HepG2 (cell line): Measurements from ENCODE around the gene RHD. TPM values are rescaled to one million over a fixed set of nuclear protein-coding genes. Genes with fewer than 3 reads are reported as not detected.

Experiments used
- ESRRA ChIP-seq: sonication (generic); formaldehyde crosslinking; IDR thresholded peaks from 2 replicates; pipeline ENCODE4 v1.5.1; 2020; ENCODE audit warnings: mild to moderate bottlenecking, low read depth, missing genetic modification reagents
- FOSL1 ChIP-seq: sonication (generic); formaldehyde crosslinking; IDR thresholded peaks from 2 replicates; pipeline ENCODE4 v1.9.0; 2021; ENCODE audit warnings: missing genetic modification reagents, borderline replicate concordance
- HOXA3 ChIP-seq: sonication (generic); formaldehyde crosslinking; IDR thresholded peaks from 2 replicates; pipeline ENCODE4 v1.5.0; 2020; ENCODE audit warnings: missing genetic modification reagents
- IRF2 ChIP-seq: IDR thresholded peaks from 2 replicates; pipeline ENCODE4 v1.6.1; 2018; ENCODE audit warnings: missing genetic modification reagents, missing compliant biosample characterization
- JARID2 ChIP-seq: sonication (generic); formaldehyde crosslinking; IDR thresholded peaks from 2 replicates; pipeline ENCODE4 v1.8.1; 2023; ENCODE audit warnings: missing genetic modification reagents, inconsistent platforms; ENCODE audit not compliant: insufficient replicate concordance
- KAT8 ChIP-seq: IDR thresholded peaks from 2 replicates; pipeline ENCODE4 v1.6.1; 2016; ENCODE audit warnings: missing genetic modification reagents, missing compliant biosample characterization
- KDM5A ChIP-seq: fragments of 200-600 bp; sonication (generic); IDR thresholded peaks from 2 replicates; pipeline ENCODE4 v1.7.0; 2018; ENCODE audit warnings: antibody characterized with exemption, mild to moderate bottlenecking, low read length, borderline replicate concordance
- MBD4 ChIP-seq: IDR thresholded peaks from 2 replicates; pipeline ENCODE4 v1.6.1; 2012; ENCODE audit warnings: low read length, inconsistent platforms, borderline replicate concordance
- PAWR ChIP-seq: sonication (generic); formaldehyde crosslinking; IDR thresholded peaks from 2 replicates; pipeline ENCODE4 v1.4.0; 2020; ENCODE audit warnings: missing genetic modification reagents, mild to moderate bottlenecking, borderline replicate concordance
- SNRNP70 ChIP-seq: fragments of 200-400 bp; formaldehyde crosslinking; IDR thresholded peaks from 2 replicates; pipeline ENCODE4 v1.6.1; 2017; ENCODE audit warnings: mild to moderate bottlenecking, low read depth, low read length, moderate library complexity
- SUZ12 ChIP-seq: fragments of 150-350 bp; IDR thresholded peaks from 2 replicates; pipeline ENCODE4 v1.6.1; 2014; ENCODE audit warnings: low read depth, low read length
- TAF1 ChIP-seq: sonication (generic); formaldehyde crosslinking; IDR thresholded peaks from 2 replicates; pipeline ENCODE4 v1.4.0; 2020; ENCODE audit warnings: missing genetic modification reagents
- THAP9 ChIP-seq: sonication (generic); formaldehyde crosslinking; IDR thresholded peaks from 2 replicates; pipeline ENCODE4; 2020; ENCODE audit warnings: missing genetic modification reagents, mild to moderate bottlenecking, borderline replicate concordance
- TRIM22 ChIP-seq: fragments of 450-650 bp; IDR thresholded peaks from 2 replicates; pipeline ENCODE4 v1.6.1; 2017
- ZNF136 ChIP-seq: sonication (generic); formaldehyde crosslinking; IDR thresholded peaks from 2 replicates; pipeline ENCODE4 v1.8.1; 2022; ENCODE audit warnings: low read depth, mild to moderate bottlenecking, moderate library complexity, missing genetic modification reagents
- ZNF138 ChIP-seq: sonication (generic); formaldehyde crosslinking; IDR thresholded peaks from 2 replicates; pipeline ENCODE4 v1.5.0; 2020; ENCODE audit warnings: mild to moderate bottlenecking, low read depth, missing genetic modification reagents
- ZNF574 ChIP-seq: sonication (generic); formaldehyde crosslinking; IDR thresholded peaks from 2 replicates; pipeline ENCODE4 v1.4.0; 2020; ENCODE audit warnings: missing genetic modification reagents
- ZNF772 ChIP-seq: sonication (generic); formaldehyde crosslinking; IDR thresholded peaks from 2 replicates; pipeline ENCODE4 v1.5.0; 2020; ENCODE audit warnings: mild to moderate bottlenecking, missing genetic modification reagents
- polyA plus RNA-seq, 8 experiments: library from polyadenylated mRNA; depleted of rRNA in 3 of 8; stranded (reverse) in 7 of 8; unstranded in 1 of 8; fragments of >200 nt; fragmentation: Illumina TruSeq in 4 of 8; extraction: Trizol in 4 of 8; gene quantifications; 2 replicates each; pipeline versions ENCODE4 v1.2.1 to v1.2.3, GENCODE V29; 2011 to 2016; ENCODE audit warnings: low read depth in 4 of 8, missing spikeins in 1 of 8, mixed read lengths in 1 of 8; ENCODE audit not compliant: insufficient read depth in 1 of 8
- total RNA-seq, 5 experiments: library from RNA; depleted of rRNA; stranded (reverse); fragments of >200 nt; fragmentation: Illumina TruSeq; extraction: Trizol; gene quantifications; 2 replicates each; pipeline ENCODE4 v1.2.3, GENCODE V29; 2016; ENCODE audit warnings: low read depth in 1 of 5
- TF ChIP-seq, protein P1 (sequence below): sonication (generic); formaldehyde crosslinking; IDR thresholded peaks from 2 replicates; pipeline ENCODE4 v1.5.0; 2020; ENCODE audit warnings: mild to moderate bottlenecking, missing genetic modification reagents

Gene RHD
- total and polyA plus RNA-seq, 2 of the 13 experiments (the other 11 are each of a cell fraction or from before 2014, with no cell fraction given), result not detected

DNA sequence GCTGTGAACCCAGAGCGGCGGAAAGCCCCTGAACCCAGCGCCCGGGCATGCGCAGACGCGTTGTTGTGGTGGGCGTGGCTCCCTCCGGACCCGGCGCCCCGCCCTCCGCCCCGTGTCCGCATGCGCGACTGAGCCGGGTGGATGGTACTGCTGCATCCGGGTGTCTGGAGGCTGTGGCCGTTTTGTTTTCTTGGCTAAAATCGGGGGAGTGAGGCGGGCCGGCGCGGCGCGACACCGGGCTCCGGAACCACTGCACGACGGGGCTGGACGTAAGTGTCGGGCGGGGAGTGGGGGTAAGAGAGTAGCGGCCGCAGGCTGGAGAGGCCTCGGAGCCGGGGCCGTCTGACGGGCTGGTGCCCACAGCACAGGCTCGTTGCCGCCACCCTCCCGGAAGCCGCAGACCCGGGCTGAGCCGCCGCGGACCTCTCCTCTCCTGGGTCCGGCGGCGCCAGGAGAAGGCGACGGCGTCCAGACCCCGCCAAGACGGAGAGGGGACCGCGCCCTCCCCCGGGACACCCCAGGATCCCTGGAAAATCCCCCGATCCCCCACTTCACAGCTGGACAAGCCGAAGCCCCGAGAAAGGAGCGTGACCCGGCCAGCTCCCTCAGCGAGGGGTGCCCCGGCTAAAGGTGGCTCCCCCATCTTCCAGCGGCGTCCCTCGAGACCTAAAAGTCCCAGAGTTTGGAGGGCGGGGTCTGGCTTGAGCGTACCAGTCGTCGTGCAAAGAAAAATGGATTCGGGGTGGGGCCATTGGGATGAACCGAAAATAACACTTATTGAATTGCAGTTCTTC is 66.1 kb downstream of the RHD start, which contains the start of gene TMEM50A (continued):
- TF ChIP-seq TAF1 (peak; percentile 89), THAP9 (CRISPR knock-in tag) (peak; percentile 72), HOXA3 (CRISPR knock-in tag) (peak; percentile 67; the same call in 1 of the 2 replicates), ZNF138 (no peak), SNRNP70 (no peak), TRIM22 (no peak), ZNF136 (CRISPR knock-in tag) (no peak), JARID2 (CRISPR knock-in tag) (peak; percentile 42), KAT8 (CRISPR knock-in tag) (peak; percentile 88), KDM5A (peak; percentile 67), ESRRA (CRISPR knock-in tag) (peak; percentile 33; the same call in 1 of the 2 replicates), ZNF772 (CRISPR knock-in tag) (no peak), MBD4 (no peak), IRF2 (CRISPR knock-in tag) (peak; percentile 37; the same call in 1 of the 2 replicates), FOSL1 (CRISPR knock-in tag) (no peak), SUZ12 (no peak), ZNF574 (CRISPR knock-in tag) (peak; percentile 46), PAWR (no peak)
- TF ChIP-seq, protein P1, sequence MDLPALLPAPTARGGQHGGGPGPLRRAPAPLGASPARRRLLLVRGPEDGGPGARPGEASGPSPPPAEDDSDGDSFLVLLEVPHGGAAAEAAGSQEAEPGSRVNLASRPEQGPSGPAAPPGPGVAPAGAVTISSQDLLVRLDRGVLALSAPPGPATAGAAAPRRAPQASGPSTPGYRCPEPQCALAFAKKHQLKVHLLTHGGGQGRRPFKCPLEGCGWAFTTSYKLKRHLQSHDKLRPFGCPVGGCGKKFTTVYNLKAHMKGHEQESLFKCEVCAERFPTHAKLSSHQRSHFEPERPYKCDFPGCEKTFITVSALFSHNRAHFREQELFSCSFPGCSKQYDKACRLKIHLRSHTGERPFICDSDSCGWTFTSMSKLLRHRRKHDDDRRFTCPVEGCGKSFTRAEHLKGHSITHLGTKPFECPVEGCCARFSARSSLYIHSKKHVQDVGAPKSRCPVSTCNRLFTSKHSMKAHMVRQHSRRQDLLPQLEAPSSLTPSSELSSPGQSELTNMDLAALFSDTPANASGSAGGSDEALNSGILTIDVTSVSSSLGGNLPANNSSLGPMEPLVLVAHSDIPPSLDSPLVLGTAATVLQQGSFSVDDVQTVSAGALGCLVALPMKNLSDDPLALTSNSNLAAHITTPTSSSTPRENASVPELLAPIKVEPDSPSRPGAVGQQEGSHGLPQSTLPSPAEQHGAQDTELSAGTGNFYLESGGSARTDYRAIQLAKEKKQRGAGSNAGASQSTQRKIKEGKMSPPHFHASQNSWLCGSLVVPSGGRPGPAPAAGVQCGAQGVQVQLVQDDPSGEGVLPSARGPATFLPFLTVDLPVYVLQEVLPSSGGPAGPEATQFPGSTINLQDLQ (CRISPR knock-in tag), result peak; percentile 74; the same call in 1 of the 2 replicates
